GM19452 (cell line): ENCODE measurements around the gene PPARG.
"Not testable (repeated sequence)": the region's sequence is repeated elsewhere in the genome, so short reads cannot be mapped to it uniquely, and the experiment has no call there.

Experiments
- ATAC-seq: cut with Tn5 transposase; IDR thresholded peaks from one replicate; pipeline ENCODE4 v1.9.1; 2021; ENCODE audit not compliant: unreplicated experiment

Gene PPARG

GRCh38 chr3:12439161-12439940 lies 150.5 kb downstream of the PPARG start:
- no peak for ATAC-seq

DNA sequence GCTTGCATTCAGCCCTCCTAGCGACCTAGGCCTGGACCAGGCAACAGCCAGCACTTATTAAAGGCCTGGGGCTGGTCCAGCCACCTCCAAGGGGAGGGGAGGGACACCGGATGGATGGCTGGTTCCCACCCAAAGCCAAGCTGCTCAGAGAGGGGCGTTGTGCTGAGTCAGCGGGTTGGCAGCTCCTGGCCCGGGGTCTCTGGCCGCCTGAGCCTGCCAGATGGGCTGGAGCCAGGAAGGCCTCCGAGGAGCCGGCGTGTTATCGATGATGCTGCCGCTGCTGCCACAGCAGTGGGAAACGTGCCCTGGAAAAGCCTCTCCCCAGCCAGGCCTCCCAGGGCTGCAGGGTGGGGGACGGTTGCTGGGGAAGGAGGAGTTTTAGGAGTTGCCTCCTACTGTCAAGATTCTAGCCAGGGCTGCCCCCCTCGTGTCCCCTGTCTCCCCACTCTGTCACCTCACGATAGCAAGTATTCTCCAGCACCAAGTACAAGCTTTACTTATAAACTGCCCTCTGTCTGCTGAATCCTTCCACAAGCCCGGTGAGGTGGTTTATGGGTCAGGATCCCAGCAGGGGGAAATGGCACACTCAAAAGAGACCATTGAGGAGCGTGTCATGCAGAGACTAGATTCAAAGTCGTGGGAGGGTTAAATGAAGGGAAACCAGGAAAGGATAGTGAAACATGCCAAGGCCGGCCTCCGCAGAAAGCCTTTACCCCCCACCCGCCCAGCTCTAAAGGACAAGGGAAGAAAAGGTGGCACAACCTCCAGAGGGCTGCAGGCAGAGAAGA lies 152.3 kb downstream of the PPARG start:
- no peak for ATAC-seq

GRCh38 chr3:12442654-12443501 lies 154.0 kb downstream of the PPARG start:
- ATAC-seq: no peak

GRCh38 chr3:12443781-12444522 lies 155.1 kb downstream of the PPARG start:
- no peak for ATAC-seq

- ATAC-seq: no peak
Measured at GRCh38 chr3:12444582-12445471, 156.0 kb downstream of the PPARG start.

DNA sequence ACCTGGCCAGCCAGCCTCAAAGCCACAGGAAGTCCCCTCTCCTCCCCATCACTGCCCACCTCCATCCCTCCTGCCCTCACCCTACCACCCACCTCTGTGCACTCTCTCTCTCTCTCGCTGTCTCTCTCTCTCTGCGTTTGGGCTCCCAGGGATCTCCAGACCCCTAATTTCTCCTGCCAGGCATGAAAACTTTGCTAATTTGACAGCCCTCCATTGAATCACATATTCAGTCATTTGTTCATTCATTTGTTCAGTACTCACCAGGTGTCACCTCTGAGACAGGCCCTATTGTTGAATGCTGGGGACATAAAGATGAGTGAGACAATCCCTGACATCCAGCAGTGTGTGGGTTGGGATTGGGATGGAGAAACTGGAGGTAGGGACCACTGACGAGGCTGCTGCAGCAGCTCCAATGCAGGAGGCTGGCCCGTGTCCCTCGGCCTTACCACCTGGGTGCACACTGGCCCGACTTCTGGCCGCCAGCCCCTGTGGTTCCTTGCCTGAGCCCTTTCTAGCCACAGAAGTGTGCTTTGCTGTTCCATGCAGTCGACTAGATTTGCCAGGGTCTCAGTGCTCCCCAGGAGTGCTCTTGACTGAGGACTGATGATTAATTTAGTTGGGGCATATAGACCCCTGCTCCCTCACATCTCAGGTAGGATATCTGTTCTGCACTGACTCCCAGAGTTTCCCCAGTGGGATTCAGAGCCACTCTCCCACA lies 156.8 kb downstream of the PPARG start:
- no peak for ATAC-seq

DNA sequence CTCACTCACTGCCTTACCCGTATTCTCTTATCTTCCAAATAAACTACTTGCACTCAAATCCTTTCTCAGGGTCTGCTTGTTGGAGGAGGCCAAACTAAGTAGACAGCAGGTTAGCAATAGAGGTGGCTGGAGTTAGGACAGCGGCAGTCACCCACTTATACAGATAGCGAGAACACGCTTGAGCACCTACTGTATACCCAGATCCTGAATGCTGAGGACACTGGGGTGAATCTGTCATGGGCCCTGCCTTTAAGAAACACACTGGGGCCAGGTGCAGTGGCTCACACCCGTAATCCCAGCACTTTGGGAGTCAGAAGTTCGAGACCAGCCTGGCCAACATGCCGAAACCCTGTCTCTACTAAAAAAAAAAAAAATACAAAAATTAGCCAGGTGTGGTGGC lies 157.4 kb downstream of the PPARG start:
- no peak for ATAC-seq

DNA sequence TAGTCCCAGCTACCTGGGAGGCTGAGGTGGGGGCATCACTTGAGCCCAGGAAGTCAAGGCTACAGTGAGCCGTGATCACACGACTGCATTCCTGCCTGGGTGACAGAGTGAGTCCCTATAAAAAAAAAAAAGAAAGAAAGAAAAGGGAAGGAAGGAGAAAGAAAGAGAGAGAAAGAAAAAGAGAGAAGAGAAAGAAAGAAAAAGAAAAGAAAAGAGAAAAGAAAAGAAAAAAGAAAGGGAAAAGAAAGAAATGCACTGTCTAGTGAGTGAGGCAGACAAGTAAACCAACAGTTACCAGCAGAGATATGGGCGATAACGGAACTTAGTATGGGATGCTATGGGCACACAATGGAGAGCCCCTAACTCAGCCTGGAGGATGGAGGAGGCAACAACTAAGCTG lies 158.2 kb downstream of the PPARG start:
- no peak for ATAC-seq

DNA sequence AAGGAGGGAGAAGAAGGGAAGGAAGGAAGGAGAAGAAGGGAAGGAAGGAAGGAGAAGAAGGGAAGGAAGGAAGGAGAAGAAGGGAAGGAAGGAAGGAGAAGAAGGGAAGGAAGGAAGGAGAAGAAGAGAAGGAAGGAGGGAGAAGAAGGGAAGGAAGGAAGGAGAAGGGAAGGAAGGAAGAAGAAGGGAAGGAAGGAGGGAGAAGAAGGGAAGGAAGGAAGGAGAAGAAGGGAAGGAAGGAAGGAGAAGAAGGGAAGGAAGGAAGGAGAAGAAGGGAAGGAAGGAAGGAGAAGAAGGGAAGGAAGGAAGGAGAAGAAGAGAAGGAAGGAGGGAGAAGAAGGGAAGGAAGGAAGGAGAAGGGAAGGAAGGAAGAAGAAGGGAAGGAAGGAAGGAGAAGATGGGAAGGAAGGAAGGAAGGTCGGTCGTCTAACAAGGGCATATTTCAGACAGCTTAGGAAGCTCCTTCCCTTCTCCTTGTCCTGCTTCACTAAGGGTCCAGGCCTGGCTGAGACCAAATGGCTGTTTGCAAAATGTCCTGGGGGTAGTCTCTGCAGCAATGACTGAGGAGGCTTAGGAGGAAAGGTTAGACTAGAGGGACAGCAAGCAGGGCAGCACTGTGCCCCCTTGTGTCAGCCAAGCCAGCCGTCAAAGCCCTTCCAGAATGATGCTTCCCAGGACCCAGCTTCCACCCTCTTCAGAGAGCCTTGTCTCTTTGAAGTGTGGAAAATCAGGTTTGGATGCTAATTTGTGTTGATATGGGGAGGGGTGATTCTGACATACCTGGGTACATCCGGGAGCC lies 159.7 kb downstream of the PPARG start:
- not testable (repeated sequence) for ATAC-seq

DNA sequence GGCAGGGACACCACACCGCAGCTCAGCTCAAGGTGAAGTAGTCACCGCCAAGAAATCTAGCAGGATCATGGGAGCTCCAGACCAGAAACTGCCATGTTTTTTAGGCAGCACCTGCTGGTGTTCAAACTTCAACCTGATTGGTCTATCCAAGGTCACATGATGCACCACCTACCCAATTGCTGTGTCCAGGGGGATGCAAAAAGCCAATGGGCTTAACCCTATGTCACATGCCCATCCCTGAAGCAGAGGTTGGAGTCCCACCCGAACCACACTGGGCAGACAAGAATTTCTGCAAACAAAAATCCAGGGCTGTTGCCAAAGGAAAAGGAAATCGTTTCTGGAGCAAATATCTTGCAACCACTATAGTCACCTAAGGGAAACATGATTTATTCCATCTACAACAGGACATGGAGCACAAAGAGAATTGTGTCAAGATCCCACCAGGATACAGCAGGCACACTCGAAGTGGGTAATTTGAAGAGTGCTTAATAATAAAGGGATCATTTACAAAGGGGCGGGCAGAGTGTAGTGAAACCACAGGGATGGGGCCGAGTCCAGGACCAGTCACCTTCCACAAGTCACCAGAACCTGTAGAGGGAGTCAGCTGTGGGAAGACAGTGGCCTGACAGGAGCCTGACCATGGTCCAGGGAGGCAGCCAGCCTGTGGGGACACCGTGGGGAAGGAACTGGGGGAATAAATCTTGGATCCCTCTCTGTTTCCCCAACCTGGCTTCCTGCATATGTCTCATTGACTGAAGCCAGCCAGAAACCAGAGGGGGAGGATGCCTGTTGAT lies 161.2 kb downstream of the PPARG start:
- ATAC-seq: no peak

GRCh38 chr3:12451481-12451880 lies 162.6 kb downstream of the PPARG start:
- no peak for ATAC-seq

GRCh38 chr3:12451960-12452359 lies 163.1 kb downstream of the PPARG start:
- no peak for ATAC-seq

- no peak for ATAC-seq
Measured at GRCh38 chr3:12452361-12453330, 163.8 kb downstream of the PPARG start.

GRCh38 chr3:12454076-12454815 lies 165.4 kb downstream of the PPARG start:
- ATAC-seq: no peak

DNA sequence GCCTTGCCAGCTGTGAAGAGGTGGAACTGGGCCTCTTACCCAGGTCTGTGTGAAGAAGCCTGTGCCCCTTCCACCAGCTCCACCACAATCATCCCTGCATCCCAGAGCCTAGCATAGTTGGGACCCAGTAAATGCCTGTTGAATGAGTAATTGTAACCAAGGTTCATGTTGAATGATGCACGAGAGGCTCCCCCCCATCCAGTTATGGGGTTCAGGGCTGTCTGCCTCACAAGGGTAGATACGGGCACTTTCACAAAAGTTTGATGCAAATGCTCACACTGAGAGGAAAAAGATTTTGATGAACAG lies 165.9 kb downstream of the PPARG start:
- ATAC-seq: no peak

- no peak for ATAC-seq
Measured at GRCh38 chr3:12455740-12456139, 166.9 kb downstream of the PPARG start.
